Loucy (cell line): ENCODE data around the gene DCUN1D3.

ENCODE experiments used
- H2AFZ ChIP-seq: fragments of 200-600 bp; sonication (generic); 2 replicates; pipeline ENCODE4 v1.6.0; 2016; ENCODE audit warnings: antibody characterized with exemption, mild to moderate bottlenecking, low read length, moderate library complexity
- H3F3A ChIP-seq: fragments of 200-600 bp; 2 replicates; pipeline ENCODE4 v1.6.0; 2016; ENCODE audit warnings: antibody characterized with exemption, low read depth, mild to moderate bottlenecking
- H3K27me3 ChIP-seq: fragments of 200-600 bp; sonication (generic); 2 replicates; pipeline ENCODE4 v1.6.1; 2014; ENCODE audit warnings: low read length, mild to moderate bottlenecking; ENCODE audit not compliant: insufficient read depth, poor library complexity, severe bottlenecking
- H3K36me3 ChIP-seq: fragments of 200-600 bp; sonication (generic); 2 replicates; pipeline ENCODE4 v1.6.1; 2016; ENCODE audit warnings: low read length; ENCODE audit not compliant: insufficient read depth
- H3K4me1 ChIP-seq: fragments of 200-600 bp; sonication (generic); 2 replicates; pipeline ENCODE4 v1.5.1; 2014; ENCODE audit warnings: low read length, mild to moderate bottlenecking; ENCODE audit not compliant: insufficient read depth, poor library complexity, severe bottlenecking
- H3K4me2 ChIP-seq: fragments of 200-600 bp; sonication (generic); 2 replicates; pipeline ENCODE4 v1.6.0; 2014; ENCODE audit warnings: antibody characterized with exemption, low read length, low read depth, mild to moderate bottlenecking; ENCODE audit not compliant: poor library complexity, severe bottlenecking
- H3K4me3 ChIP-seq: fragments of 200-600 bp; sonication (generic); 2 replicates; pipeline ENCODE4 v1.5.1; 2014; ENCODE audit warnings: low read length, mild to moderate bottlenecking, mixed read lengths; ENCODE audit not compliant: poor library complexity, severe bottlenecking
- H3K79me2 ChIP-seq: fragments of 200-600 bp; sonication (generic); 2 replicates; pipeline ENCODE4 v1.6.1; 2014; ENCODE audit warnings: low read length; ENCODE audit not compliant: insufficient read depth
- H3K9ac ChIP-seq: fragments of 200-600 bp; sonication (generic); 2 replicates; pipeline ENCODE4 v1.6.0; 2014; ENCODE audit warnings: mild to moderate bottlenecking, low read depth, low read length, moderate library complexity; ENCODE audit not compliant: poor library complexity, severe bottlenecking
- H3K9me2 ChIP-seq: fragments of 200-600 bp; sonication (generic); replicated peaks from 2 replicates; pipeline ENCODE4 v1.6.1; 2016; ENCODE audit warnings: low read depth, low read length, mixed read lengths
- H3K9me3 ChIP-seq: fragments of 200-600 bp; sonication (generic); 2 replicates; pipeline ENCODE4 v1.6.1; 2014; ENCODE audit warnings: mild to moderate bottlenecking, antibody characterized with exemption, low read length, low read depth; ENCODE audit not compliant: insufficient read depth
- H4K20me1 ChIP-seq: fragments of 200-600 bp; sonication (generic); 2 replicates; pipeline ENCODE4 v1.6.0; 2014; ENCODE audit warnings: antibody characterized with exemption, low read length, mild to moderate bottlenecking; ENCODE audit not compliant: insufficient read depth, poor library complexity, severe bottlenecking
- CTCF ChIP-seq: fragments of 200-600 bp; sonication (generic); conservative IDR thresholded peaks from 2 replicates; pipeline ENCODE4 v1.5.1; 2014; ENCODE audit warnings: mild to moderate bottlenecking, antibody characterized with exemption, low read length
- EZH2phosphoT487 ChIP-seq: fragments of 200-600 bp; IDR thresholded peaks from 2 replicates; pipeline ENCODE4 v1.6.1; 2018; ENCODE audit warnings: antibody characterized with exemption, mild to moderate bottlenecking, moderate library complexity, borderline replicate concordance

The DCUN1D3 gene

DNA sequence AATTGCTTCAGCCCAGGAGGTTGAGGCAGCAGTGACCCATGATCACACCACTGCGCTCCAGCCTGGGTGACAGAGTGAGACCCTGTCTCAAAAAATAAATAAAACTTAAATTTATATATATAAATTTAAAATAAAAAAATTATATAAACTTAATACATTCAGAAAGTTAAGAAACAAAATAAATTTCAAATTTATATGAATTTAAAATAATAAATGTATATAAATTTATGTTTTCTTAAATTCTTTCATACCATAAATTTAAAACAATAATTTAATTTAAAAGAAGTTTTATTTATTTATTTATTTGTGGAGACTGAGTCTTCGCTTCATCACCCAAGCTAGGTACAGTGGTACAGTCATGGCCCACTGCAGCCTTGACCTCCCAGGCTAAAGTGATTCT lies 20.6 kb upstream of the DCUN1D3 start:
- Histone ChIP-seq H2AFZ (no peak overlapping the region), H3K36me3 (peaks cover 3% of the 10 kb centered on the region; the same call in 1 of the 2 replicates), H4K20me1 (no peaks in the 10 kb centered on the region), H3F3A (no peaks in the 10 kb centered on the region), H3K4me2 (no peak overlapping the region), H3K27me3 (no peaks in the 10 kb centered on the region), H3K4me3 (no peak overlapping the region), H3K9me3 (no peaks in the 10 kb centered on the region), H3K9me2 (no peaks in the 10 kb centered on the region), H3K9ac (no peak overlapping the region), H3K4me1 (peaks cover 4% of the 10 kb centered on the region), H3K79me2 (no peaks in the 10 kb centered on the region)
- TF ChIP-seq CTCF (no peak), EZH2phosphoT487 (no peak)

GRCh38 chr16:20920091-20920490 lies 19.9 kb upstream of the DCUN1D3 start:
- Histone ChIP-seq H3K9me2 (no peaks in the 10 kb centered on the region), H2AFZ (no peak overlapping the region), H3K4me3 (no peak overlapping the region), H3F3A (no peaks in the 10 kb centered on the region), H3K27me3 (no peaks in the 10 kb centered on the region), H4K20me1 (no peaks in the 10 kb centered on the region), H3K79me2 (no peaks in the 10 kb centered on the region), H3K9ac (no peak overlapping the region), H3K36me3 (no peaks in the 10 kb centered on the region), H3K4me2 (no peak overlapping the region), H3K4me1 (peaks cover 9% of the 10 kb centered on the region), H3K9me3 (no peaks in the 10 kb centered on the region)
- TF ChIP-seq EZH2phosphoT487 (no peak), CTCF (no peak)

GRCh38 chr16:20918486-20919239 lies 18.5 kb upstream of the DCUN1D3 start:
- H3K9ac ChIP-seq = no peak overlapping the region
- H2AFZ ChIP-seq = no peak overlapping the region
- no peaks in the 10 kb centered on the region for H3K27me3 ChIP-seq
- H3K9me2 ChIP-seq = no peaks in the 10 kb centered on the region
- H3K4me1 ChIP-seq = peaks cover 14% of the 10 kb centered on the region
- TF ChIP-seq CTCF (no peak), EZH2phosphoT487 (no peak)
- H3K4me3 ChIP-seq = no peak overlapping the region
- no peaks in the 10 kb centered on the region for H3K9me3 ChIP-seq
- no peak overlapping the region for H3K4me2 ChIP-seq
- H3K79me2 ChIP-seq = no peaks in the 10 kb centered on the region
- no peaks in the 10 kb centered on the region for H3K36me3 ChIP-seq
- H4K20me1 ChIP-seq = no peaks in the 10 kb centered on the region
- no peaks in the 10 kb centered on the region for H3F3A ChIP-seq
